HG02870 (cell line): ENCODE measurements around the gene CLDN8.

ENCODE experiments used
- ATAC-seq: cut with Tn5 transposase; IDR thresholded peaks from one replicate; pipeline ENCODE4 v1.9.1; 2021; ENCODE audit warnings: mild to moderate bottlenecking, moderate library complexity; ENCODE audit not compliant: unreplicated experiment

CLDN8 gene

DNA sequence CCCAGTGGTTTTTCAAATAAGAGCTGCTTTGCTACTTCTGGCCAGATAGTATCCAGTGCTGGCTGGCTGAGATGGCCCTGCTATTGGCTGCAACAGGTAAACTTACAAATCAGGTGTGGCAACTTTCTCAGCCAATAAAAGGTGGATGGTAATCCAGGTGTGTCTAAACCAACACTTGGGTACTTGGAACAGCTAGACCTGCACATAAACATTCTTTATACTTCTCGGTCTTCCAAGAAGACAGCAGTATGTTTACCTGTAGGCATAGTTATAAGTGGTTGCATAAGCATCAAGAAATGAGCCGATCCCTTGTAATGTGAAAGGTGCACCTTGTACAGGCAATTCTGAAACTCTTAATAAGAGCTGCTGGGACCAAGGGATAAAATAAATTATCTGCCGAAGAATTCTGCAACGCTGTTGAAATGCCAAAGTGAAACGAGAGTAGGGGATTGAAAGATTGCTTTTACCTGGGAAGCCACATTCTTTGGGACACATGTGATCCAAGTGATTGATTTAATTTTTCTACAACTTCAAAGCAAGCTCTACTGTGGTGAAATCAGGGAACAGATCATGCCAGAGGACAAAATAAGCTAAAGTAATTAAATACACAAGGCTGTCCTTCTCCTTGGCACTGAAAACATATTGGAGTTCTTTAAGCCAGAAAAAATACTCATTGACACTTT lies at the start of gene CLDN8:
Gene CLDN8, minus strand, starts transcription at position 57 of the 683 bp plus-strand sequence. CDS start 172 bp downstream, outside the sequence.
- no peak for ATAC-seq

DNA sequence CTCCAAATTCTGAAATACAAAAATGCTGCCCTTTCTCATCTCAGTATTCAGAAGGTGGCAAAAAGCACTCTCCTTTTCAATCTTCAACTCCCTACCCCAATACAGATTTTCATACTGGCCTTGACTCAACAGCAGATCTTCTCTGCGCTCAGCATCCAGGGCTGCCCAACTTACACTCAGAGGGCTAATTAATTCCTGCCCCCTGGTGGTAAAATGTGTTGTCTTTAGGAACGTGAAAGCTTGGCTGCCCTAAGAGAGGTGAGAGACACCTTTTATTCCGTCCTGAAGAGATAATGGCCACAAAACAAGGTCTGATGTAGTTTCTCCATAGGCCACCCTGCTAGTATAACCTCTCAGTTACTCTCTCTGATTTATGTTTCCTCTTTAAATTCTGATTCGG lies 41.9 kb upstream of the CLDN8 start:
- no peak for ATAC-seq

GRCh38 chr21:30256100-30256499 lies 40.2 kb upstream of the CLDN8 start:
- no peak for ATAC-seq

GRCh38 chr21:30255679-30256078 lies 39.8 kb upstream of the CLDN8 start:
- ATAC-seq: no peak

- no peak for ATAC-seq
Measured at GRCh38 chr21:30251781-30252180, 35.9 kb upstream of the CLDN8 start.

DNA sequence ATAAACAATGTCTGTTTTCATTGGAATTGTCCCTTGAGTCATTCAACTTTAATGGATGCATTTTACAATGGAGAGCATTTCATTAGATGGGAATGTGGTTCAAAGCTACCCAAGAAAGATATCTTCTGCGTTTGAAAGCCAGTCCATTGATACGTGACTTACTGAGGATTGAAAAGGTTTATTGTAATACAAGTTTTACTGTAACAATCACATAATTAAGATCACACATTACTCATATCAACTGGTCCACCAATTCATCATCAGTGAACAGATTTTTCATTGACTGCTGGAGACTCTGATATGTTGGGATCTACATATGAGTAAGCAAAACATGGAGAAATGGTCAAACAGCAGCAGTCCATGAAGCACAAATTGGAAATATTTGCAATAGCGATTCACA lies 34.0 kb upstream of the CLDN8 start:
- no peak for ATAC-seq

- no peak for ATAC-seq
Measured at GRCh38 chr21:30248844-30249243, 32.9 kb upstream of the CLDN8 start.

DNA sequence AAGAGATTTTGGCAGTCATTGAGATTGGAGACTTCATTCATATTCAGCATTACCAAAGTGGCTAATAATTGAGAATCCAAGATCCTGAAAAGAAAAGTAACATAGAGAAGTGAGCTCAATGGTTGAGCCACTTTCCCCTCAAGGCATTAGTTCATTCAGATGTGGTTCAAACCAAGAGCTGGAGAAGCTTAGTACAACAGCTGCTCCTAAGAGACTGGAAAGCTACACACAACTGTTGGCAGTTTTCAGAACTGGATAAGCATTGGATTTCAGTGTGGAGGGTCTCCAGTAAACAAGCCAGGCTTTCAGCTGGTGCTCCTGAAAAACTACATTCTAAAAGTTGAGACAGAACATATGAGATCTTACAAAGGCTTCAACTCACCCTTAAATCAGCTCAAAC lies 29.2 kb upstream of the CLDN8 start:
- no peak for ATAC-seq

DNA sequence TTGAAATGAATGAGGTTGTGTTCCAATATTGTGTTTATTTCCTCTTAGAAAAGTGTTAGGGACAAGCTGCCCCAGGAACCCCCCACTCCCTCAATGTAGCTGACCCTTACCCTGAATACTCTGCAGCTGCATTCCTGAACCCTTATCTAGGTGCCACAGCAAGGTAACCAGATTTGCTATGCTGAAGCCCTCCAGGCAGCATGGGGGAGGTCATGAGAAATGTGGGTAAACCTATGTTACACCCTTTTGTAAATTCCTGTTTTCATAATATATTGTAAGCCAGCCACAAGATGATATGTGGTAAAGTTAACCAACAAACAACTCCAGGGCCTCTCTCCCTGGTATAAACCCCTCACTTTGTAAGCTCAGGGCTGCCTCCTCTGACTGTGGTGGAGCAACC lies 27.8 kb upstream of the CLDN8 start:
- no peak for ATAC-seq

- no peak for ATAC-seq
Measured at GRCh38 chr21:30240661-30241060, 24.8 kb upstream of the CLDN8 start.

- ATAC-seq: no peak
Measured at GRCh38 chr21:30238168-30238567, 22.3 kb upstream of the CLDN8 start.

DNA sequence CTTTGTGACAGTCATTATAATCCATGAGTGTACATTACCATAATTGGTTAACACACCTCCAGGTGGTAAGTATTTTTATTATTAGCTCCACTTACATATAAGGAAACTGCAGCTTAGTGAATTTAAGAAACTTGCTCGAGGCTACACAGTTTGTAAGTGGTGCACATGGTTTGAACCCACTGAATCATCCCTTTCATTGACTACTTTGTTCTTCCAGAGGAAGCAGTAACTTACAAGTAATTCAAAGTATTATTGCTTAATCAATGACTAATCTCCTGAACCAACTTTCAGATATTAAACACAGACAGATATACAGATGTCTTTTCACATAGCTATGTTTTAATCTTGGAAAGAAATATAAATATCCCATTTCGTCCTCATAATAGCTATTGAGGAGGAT lies 18.7 kb upstream of the CLDN8 start:
- ATAC-seq: no peak

GRCh38 chr21:30234050-30234449 lies 18.2 kb upstream of the CLDN8 start:
- no peak for ATAC-seq

DNA sequence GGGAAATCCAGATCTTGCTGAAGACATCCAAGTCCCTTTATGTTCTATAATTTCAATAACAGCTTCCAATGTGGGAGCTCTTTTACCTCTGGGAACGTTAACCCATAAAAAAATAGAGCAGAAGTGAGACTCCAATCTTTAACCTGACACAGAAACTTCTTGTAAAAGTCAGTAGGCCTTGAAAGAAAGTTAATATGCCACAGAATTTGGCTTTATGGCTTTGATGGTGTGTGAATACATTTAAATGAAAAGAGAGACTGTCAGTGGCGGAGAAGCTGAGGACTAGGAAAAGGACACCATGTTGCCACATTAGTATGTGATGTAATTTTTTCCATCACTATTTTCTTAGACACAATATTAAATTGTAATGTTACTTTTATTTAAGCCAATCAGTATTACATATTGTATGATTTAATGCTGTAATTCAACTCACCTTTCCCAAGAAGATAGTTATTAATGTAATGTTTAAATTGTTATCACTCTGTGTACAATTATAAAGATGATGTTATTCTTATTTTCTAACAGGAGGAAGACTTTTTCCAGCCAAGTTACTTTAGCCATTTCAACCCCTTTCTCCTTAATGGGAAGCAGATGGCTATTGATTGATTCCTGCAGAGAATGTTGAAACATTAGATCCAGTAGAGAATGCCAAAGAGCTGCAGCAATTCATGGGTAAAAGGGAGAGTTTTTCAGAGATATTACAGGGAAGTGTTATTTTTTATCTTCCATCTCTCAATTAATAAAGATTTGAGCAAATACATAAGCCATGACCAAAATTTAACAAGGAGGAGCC lies 17.5 kb upstream of the CLDN8 start:
- no peak for ATAC-seq

GRCh38 chr21:30232011-30232410 lies 16.1 kb upstream of the CLDN8 start:
- no peak for ATAC-seq

- no peak for ATAC-seq
Measured at GRCh38 chr21:30227633-30228404, 11.9 kb upstream of the CLDN8 start.

- no peak for ATAC-seq
Measured at GRCh38 chr21:30227128-30227527, 11.2 kb upstream of the CLDN8 start.

GRCh38 chr21:30223596-30223995 lies 7.7 kb upstream of the CLDN8 start:
- no peak for ATAC-seq

GRCh38 chr21:30222724-30223123 lies 6.8 kb upstream of the CLDN8 start:
- no peak for ATAC-seq

GRCh38 chr21:30211071-30211470 lies 4.8 kb downstream of the CLDN8 start:
- no peak for ATAC-seq

GRCh38 chr21:30209601-30210000 lies 6.3 kb downstream of the CLDN8 start:
- ATAC-seq: no peak

- ATAC-seq: no peak
Measured at GRCh38 chr21:30207252-30207579, 8.7 kb downstream of the CLDN8 start.
